OCI-M2 (cell line): ENCODE data around the gene PLEKHM2.
"Not testable (repeated sequence)": the region's sequence is repeated elsewhere in the genome, so short reads cannot be mapped to it uniquely, and the experiment has no call there.

Experiments
- DNase-seq: peaks from one replicate; lab custom pipeline; 2025; ENCODE audit not compliant: unreplicated experiment; lab: John Stamatoyannopoulos, UW

PLEKHM2 gene

DNA sequence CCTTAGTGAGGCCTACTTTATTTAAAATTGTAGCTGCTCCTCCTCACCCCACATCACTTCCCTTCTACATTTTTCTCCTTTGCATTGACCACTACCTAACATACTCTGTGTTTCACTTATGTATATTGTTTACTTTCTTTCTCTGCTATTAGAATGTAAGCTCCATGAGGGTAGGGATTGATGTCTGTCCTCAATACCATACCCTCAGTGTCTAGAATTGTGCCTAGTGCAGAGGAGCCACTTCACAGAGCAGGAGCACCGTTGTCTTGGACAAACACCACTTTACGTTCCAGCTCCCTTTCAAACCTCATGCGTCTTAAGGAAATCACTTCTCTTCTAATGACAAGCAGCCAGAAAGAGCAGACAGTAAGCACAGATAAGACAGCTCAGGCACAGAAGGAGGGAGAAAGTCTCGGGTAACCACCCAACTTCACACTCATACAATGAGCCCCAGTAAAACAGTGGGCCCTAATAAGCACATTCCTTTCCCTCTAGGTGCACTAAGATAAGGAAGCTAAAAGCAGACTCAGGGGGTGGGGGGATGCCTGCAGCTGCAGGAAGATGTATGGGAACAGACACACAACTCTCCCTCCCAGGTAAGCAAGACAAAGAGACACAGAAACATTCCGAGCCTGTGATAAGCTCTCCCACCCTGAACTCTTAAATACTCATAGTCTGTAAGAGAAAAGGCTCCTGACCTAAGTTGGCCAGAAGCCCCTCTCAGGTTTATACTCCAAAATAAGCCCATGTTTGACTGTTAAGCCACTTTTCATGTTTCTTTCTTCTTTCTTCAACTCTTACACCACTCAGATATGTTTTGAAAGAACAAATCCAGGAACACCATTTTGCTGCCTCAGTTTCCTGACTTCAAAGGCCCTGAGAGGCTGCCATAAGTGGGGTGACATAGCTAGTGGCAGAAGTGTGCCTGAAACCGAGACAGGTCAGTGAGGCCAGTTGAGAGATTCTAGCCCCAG, 7.1 kb upstream of the PLEKHM2 start:
- DNase-seq = no peak

DNA sequence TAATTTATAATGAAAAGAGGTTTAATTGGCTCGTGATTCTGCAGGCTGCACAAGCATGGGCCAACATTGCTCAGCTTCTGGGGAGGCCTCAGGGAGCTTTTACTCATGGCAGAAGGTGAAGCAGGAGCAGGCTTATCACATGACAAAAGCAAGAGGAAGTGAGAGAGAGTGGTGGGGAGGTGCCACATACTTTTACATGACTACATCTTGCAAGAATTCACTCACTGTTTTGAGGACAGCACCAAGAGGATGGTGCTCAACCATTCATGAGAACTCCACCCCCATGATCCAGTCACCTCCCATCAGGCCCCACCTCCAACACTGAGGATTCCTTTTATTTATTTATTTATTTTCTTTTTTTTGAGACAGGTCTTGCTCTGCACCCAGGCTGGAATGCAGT, 5.5 kb upstream of the PLEKHM2 start:
- DNase-seq = no peak

DNA sequence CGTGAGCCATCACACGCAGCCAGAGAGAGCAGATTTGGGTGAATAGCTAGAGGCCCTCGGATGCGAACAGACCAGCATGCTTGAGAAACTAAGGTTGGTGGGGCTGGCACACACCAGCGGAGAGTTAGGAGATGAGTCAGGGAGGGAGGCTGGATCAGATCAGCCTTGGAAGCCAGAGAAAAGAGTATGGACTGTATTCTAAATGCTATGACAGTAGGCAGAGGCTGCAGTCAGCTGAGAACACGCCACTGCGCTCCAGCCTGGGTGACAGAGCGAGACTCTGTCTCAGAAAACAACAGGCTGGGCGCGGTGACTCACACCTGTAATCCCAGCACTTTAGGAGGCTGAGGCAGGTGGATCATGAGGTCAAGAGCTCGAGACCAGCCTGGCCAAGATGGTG, 4.0 kb upstream of the PLEKHM2 start:
- no peak for DNase-seq

DNA sequence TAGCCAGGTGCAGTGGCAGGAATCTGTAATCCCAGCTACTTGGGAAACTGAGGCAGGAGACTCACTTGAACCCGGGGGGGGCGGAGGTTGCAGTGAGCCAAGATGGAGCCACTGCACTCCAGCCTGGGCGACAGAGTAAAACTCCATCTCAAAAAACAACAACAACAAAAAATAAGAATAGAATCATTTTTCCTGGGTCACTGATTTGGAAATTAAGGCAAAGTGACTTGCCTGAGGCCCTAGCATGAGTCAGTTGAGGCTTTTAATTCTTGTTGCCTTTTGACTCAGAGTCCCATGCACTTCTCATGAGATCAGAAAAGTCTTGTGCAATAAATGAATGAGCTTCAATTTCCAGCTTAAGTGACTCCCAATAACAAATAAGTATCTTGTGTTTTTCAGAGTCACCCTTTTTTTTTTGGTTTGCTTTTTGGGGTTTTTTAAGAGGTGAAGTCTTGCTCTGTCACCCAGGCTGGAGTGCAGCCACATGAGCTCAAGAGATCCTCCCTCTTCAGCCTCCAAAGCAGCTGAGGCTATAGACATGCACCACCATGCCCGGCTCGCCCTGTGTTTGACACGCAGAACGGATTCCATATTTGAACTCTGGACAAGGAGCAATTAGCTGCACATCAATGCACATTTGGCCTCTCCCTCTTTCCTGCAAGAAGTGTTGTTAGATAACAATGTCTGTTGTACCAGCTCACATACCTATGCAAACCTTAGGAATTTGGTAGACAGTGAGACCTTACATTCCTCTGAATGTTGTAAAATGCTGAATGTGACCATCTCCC, 3.4 kb upstream of the PLEKHM2 start:
- no peak for DNase-seq

DNA sequence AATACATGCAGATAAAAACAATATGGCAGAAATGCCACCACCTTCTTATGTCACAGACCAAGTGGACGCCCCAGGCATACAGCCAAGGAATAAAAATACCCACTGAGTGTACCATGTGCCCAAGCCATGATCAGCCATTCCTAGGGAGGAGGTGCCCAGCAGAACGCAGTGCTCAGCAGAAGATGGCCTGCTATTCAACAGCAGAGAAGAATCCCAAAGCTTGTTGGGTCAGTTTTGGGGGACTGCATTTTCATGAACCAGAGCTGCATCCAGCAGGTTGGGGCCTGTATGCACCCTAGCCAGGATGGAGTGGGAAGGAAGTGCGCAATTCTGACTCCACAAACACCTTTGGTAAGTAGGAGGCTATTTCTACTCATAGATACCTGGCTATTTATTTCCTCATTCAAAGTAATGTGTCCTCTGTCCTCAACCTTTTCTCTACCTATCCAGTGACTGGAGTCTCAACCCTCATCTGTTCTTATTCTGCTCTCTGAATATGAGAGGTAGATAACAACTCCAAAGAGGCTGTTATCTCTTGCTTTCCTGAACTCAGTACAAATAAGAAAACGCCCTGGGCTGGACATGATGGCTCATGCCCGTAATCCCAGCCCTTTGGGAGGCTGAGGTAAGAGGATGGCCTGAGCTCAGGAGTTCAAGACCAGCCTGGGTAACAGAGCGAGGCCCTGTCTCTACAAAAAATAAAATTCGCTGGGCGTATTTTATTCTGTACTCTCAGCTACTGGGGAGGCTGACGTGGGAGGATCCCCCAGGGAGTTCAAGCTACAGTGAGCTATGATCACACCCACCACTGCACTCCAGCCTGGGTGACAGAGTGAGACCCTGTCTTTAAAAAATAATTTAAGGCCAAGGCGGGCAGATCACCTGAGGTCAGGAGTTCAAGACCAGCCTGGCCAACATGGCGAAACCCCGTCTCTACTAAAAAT, 2.5 kb upstream of the PLEKHM2 start:
- DNase-seq = no peak

DNA sequence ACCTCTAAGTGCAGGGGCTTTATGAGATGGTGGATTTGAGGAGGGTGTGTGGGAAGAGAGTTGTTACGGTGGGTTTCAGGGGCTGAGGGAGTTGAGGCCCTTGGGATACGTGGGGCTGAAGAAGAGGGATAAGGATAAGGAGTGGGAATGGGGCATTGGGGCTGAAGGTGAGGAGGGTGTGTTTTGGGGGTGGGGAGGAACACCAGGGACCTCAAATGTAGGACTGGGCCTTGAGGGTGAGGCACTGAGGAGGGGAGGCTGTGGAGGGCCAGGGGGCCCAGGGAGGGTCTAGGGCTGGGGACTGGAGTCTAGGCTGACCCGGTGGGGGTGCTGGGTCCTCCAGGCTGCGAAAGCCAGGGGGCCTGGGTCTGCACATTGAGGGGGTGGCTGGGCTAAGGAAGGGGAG, 1.2 kb upstream of the PLEKHM2 start:
- DNase-seq = no peak

DNA sequence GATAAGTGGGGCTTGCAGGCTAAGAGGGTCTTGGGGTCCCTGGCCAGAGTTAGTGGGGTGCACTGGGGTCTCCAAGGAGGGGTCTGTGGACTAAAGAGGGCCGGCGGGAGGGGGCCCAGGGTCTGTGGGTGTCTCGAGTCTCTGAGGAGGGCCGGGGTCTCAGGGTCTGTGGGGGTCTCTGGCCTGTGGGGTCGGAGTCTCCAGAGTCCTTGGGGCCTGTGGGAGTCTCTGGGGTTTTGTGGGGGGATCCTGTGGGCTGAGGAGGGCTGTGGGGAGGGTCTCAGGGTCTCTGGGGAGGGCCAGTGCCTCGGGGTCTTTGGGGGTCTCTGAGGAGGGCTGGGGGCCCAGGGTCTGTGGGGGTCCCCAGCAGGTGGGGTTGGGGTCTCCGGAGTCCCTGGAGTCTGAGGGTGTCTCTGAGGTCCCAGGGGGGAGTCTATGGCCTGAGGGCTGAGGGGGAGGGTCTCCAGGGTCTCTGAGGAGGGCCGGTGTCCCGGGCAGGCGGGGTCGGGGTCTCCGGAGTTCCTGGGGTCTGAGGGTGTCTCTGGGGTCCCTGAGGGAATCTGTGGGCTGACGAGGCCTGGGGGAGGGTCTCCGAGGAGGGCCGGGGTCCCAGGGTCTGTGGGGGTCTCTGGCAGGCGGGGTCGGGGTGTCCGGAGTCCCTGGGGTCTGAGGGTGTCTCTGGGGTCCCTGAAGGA, 628 bp upstream of the PLEKHM2 start:
- DNase-seq = no peak

DNA sequence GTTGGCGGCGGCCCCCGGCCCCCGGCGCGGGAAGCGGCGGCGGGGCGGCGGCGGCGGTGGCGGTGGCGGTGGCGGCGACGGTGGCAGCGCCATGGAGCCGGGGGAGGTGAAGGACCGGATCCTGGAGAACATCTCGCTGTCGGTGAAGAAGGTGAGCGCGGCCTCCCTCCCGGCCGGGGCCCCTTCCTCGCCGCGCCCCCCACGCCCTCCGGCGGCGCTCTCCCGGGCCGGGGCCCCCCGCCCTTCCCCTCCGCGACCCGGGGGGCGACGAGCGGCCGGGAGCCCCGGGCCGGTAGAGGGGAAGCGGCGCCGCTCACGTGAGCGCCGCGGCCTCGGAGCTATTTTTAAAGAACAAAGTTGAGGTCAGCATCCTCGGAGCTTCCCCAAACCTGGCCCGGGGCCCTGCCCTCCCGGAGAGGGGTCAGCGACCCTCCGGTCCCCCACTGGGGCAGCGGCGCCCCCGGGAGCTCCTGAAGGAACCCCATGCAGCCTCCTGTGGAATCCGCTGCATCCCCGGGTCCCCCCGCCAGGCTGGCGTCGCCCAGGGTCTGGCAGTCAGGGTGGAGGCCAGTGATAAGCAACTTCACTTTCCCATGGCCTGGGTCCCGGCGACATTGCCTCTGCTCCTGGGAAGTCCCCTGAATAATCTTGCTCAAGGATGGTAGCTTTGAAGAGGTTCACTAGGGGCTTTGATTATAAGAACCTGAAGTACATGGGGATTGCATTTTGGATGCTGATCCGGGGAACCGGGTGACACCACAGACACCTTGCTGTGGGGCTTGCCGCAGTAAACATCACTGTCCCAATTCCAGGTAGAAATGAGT, 560 bp downstream of the PLEKHM2 start:
- DNase-seq = no peak

DNA sequence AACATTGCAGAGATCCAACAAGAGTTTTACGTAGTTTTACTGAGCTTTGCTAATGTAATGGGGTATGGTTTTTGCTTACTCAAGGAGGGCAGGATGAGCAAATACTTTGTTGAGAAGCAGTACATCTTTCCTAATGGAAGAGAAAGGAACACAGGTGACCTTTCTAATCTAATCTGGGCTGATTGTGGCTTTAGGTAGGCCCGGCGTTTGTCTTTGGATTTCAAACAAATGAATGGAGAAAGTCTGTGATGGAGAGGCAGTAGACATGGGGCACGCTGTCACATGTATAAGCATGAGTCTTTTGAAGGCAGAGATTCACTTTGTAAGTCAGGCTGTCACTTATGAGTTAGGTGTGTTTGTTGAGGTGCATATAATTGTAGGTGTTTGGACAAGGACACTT, 1.7 kb downstream of the PLEKHM2 start:
- DNase-seq = no peak

DNA sequence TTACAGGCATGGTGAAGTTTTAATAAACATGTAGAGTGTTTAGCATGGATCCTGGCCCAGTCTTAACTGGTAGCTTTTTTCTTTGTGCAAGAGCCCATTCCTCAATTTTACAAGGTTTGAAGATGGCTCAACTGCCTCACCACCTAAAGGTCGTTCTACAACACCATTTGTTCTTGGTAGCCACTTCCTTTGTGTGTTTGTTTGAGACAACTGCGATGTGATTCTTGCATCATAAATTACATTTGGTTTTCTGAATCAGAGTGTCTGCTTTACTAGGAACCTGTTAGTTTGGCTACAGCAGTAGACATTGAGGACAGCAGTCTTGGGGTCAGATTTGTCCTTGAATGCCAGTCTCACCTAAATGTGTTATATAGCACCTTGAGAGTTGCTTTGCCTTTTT, 3.3 kb downstream of the PLEKHM2 start:
- no peak for DNase-seq

DNA sequence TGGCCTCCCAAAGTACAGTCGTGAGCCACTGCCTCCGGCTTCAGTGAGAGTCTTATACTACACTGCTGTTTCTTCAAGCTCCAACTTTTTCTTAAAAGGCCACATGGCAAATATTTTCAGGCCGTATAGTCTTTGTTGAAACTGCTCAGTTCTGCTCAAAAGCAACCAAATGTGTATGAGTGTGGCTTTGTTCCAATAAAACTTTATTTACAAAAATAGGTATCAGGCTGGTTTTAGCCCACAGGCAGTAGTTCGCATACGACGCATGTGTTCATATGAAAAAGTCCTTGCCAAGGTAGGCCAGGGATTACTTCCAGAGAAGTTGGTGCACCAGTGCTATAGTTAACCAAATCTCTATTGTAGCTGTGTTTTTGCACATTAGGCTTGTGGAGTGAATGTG, 6.2 kb downstream of the PLEKHM2 start:
- DNase-seq = no peak

DNA sequence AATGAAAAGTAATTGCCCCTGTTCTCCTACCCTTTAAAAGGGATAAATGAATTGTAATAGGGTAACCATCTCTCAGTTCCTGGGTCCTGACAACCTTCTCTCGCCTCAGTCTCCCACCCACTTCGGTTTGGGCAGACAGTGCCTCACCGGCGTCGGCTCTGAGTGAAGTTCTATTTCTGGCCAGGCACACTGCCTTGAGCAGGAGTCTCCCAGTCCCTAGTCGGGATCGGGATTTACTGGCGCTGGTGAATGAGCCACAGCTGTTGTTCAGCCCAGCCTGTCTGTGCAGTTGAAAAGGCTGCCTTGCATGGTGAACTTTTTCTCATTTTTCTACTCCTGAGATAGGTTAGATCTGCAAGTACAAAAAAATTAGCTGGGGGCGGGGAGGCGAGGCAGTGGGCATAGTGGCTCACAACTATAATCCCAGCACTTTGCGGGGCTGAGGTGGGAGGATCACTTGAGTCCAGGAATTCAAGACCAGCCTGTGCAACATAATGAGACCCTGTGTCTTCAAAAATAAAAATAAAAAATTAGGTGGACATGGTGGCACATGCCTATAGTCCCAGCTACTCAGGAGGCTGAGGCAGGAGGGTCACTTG, 7.4 kb downstream of the PLEKHM2 start:
- DNase-seq = no peak

DNA sequence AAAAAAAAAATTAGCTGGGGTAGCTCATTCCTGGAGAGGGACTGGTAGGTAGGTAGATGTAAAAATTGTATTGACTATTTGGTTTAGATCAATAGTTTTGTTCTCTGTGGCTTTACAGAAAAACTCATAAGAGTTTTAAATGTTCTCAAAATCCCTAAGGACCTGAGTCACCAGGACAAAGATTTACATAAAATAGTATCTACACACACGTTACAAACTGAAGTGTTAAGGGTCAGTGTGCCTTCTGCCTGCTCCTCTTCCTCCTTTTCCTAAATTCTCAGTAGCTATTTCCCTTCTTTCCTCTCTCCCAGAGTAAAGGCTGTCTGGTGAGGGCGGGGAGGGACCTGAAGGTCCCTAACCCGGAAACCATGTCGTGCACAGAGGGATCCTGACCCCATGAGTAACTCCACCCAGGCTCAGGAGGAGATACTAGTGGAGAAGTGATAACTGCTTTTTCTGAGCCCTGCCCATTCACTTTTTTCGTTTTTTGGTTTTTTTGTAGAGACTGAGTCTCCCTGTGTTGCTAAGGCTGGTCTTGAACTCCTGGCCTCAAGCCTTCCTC, 8.1 kb downstream of the PLEKHM2 start:
- no peak for DNase-seq

DNA sequence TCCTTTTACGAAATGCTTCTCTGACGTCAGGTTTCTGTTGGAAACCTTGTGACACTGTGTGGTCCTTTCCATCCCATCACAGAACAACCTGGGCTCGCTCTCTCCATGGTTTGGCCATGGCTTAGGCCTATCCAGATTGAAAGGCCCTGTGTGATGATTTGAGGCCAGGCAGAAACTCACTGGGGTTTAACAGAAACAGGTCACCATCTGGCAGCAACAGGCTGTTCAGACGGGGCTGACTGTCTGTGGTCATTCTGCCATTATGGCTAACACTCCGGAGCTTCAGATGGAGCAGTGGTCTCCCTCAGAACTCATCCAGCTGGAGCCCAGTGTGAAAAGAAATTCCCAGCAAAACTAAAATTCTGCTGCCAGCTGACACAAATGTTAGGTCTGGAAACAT, 9.3 kb downstream of the PLEKHM2 start:
- DNase-seq = no peak

DNA sequence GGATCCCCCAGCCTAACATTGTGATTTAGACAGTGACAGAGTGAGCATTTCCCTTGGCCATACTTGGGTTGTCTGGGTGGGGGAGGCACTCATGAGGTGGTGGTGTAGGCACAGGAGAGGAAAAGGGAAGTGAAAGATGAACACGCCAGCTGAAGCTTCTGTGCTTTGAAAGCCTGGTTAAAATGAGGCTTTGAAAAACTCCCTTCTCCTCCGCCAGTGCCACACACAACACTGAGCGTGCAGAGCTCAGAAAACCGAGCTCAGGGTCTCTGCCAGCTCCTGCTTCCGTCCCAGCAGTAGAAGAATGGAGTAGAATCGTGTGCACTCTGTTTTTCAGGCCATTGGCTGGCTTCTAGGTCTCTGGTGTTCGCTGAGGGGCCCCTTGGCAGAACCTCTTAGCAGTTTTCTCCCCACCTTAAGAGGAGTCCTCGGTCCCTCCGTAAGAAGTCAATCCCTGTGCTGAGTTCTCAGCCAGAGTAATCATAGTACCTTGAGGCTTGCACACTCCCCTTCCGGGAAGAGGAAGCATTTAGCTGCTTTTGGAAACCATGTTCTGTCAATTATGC, 12.9 kb downstream of the PLEKHM2 start:
- no peak for DNase-seq

DNA sequence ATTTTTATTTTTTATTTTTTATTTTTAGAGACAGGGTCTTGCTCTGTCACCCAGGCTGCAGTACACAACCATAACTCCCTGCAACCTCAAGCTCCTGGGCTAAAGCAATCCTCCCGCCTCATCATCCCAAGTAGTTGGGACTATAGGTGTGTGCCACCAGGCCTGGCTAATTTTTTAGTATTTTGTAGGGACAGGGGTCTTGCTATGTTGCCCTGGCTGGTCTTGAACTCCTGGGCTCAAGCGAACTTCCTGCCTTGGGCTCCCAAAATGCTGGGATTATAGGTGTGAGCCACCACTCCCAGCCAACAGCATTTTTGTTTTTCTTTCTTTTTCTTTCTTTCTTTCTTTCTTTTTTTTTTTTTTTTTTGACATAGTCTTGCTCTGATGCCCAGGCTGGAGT, 14.1 kb downstream of the PLEKHM2 start:
- DNase-seq = no peak

DNA sequence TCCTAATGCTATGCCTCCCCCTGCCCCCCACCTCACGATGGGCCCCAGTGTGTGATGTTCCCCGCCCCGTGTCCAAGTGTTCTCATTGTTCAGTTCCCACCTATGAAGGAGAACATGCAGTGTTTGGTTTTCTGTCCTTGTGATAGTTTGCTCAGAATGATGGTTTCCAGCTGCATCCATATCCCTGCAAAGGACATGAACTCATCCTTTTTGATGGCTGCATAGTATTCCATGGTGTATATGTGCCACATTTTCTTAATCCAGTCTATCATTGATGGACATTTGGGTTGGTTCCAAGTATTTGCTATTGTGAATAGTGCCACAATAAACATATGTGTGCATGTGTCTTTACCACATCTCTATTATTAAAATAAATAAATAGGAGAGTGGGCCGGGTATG, 15.2 kb downstream of the PLEKHM2 start:
- not testable (repeated sequence) for DNase-seq

DNA sequence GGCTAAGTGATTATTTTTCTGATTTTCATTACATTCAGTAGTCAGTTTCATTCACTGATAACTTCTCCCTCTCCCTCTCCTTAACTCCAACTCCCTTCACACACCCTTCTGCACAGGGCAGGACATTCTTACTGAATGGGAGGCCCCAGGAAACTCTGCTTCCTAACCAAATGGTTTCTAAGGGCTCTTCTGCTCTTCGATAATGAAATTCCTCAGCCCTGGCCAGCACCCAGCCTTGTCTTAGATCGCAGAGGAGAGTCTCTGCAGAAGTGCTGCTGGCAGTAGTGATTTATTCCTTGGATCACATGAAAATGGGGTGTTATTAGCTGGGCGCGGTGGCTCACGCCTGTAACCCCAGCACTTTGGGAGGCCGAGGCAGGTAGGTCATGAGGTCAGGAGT, 16.4 kb downstream of the PLEKHM2 start:
- no peak for DNase-seq

DNA sequence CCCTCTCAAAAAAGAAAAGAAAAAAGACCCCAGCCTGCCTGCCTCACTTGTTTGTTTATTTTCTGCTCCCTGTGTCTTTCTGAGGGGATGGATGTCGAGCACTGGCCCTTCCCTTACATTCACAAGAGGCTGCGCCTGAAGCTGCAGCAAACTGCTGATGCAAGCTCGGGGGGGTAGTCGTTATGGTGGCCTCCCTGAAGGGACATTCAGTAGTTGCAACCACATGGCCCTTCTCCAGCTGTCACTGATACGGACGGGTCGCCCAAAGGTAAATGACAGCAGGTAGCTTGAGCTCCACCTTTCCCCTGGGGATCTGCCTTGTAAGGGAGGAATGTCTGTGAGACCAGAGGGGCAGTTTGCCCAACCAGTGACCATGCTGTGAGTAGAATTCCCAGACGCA, 17.7 kb downstream of the PLEKHM2 start:
- DNase-seq = no peak
